Mucosa of rectum (tissue), 2 donors: ENCODE results near the gene HDAC10.

Experiments used
- H3K27ac ChIP-seq, 2 donors: one replicate each; pipeline ENCODE4 v1.7.0; 2013; ENCODE audit warnings: inconsistent platforms in 2 of 2, low read depth in 2 of 2, low read length in 2 of 2
- H3K27me3 ChIP-seq, 2 donors: one replicate each; pipeline ENCODE4 v1.7.0; 2013; ENCODE audit warnings: low read length in 2 of 2; ENCODE audit not compliant: control insufficient read depth in 2 of 2, insufficient read depth in 2 of 2
- H3K36me3 ChIP-seq, 2 donors: one replicate each; pipeline ENCODE4 v1.7.0; 2013; ENCODE audit warnings: low read length in 2 of 2; ENCODE audit not compliant: control insufficient read depth in 2 of 2, insufficient read depth in 2 of 2
- H3K4me1 ChIP-seq, 2 donors: one replicate each; pipeline ENCODE4 v1.7.0; 2013; ENCODE audit warnings: low read length in 2 of 2, mild to moderate bottlenecking in 1 of 2; ENCODE audit not compliant: control insufficient read depth in 2 of 2, insufficient read depth in 2 of 2
- H3K4me3 ChIP-seq, 2 donors: one replicate each; pipeline ENCODE4 v1.7.0; 2013; ENCODE audit warnings: low read length in 2 of 2
- H3K9ac ChIP-seq, 2 donors: one replicate each; pipeline ENCODE4 v1.7.0; 2013; ENCODE audit warnings: low read length in 2 of 2, low read depth in 1 of 2, mild to moderate bottlenecking in 1 of 2
- H3K9me3 ChIP-seq, 2 donors: one replicate each; pipeline ENCODE4 v1.7.0; 2013; ENCODE audit warnings: low read length in 2 of 2; ENCODE audit not compliant: control insufficient read depth in 2 of 2
- donor health status: healthy.
- donor health status: Normal muscosa, but diverticular disease.

HDAC10 gene

GRCh38 chr22:50255607-50256006 is 4.5 kb upstream of the HDAC10 start:
- Histone ChIP-seq H3K9ac (no peak overlapping the region), H3K27me3 (peaks cover 8 to 10% of the 10 kb centered on the region in 2 donors), H3K36me3 (no peaks in the 10 kb centered on the region), H3K27ac (no peak overlapping the region), H3K4me1 (peaks cover 9 to 10% of the 10 kb centered on the region in 2 donors), H3K9me3 (no peaks in the 10 kb centered on the region), H3K4me3 (no peak overlapping the region)

- peaks cover 14 to 15% of the 10 kb centered on the region in 2 donors for H3K4me1 ChIP-seq
- H3K27ac ChIP-seq, result no peak overlapping the region
- no peak overlapping the region for H3K4me3 ChIP-seq
- H3K9ac ChIP-seq, result no peak overlapping the region
- no peaks in the 10 kb centered on the region for H3K9me3 ChIP-seq
- no peaks in the 10 kb centered on the region for H3K36me3 ChIP-seq
- peaks cover 7 to 10% of the 10 kb centered on the region in 2 donors for H3K27me3 ChIP-seq
Measured at GRCh38 chr22:50255099-50255498, 4.0 kb upstream of the HDAC10 start.

GRCh38 chr22:50253941-50254340 is 2.9 kb upstream of the HDAC10 start:
- Histone ChIP-seq H3K27me3 (peaks cover 6 to 7% of the 10 kb centered on the region in 2 donors), H3K4me1 (peaks cover 20 to 23% of the 10 kb centered on the region in 2 donors), H3K4me3 (no peak overlapping the region), H3K36me3 (peaks cover 0 to 3% of the 10 kb centered on the region in 2 donors), H3K27ac (no peak overlapping the region), H3K9ac (no peak overlapping the region), H3K9me3 (no peaks in the 10 kb centered on the region)

- Histone ChIP-seq H3K36me3 (peaks cover 0 to 3% of the 10 kb centered on the region in 2 donors), H3K27ac (no peak overlapping the region), H3K4me1 (peaks cover 20 to 23% of the 10 kb centered on the region in 2 donors), H3K27me3 (peaks cover 2 to 3% of the 10 kb centered on the region in 2 donors), H3K9ac (no peak overlapping the region), H3K9me3 (no peaks in the 10 kb centered on the region), H3K4me3 (no peak overlapping the region)
Measured at GRCh38 chr22:50253046-50253915, 2.2 kb upstream of the HDAC10 start.

GRCh38 chr22:50252082-50253045 is 1.3 kb upstream of the HDAC10 start:
- Histone ChIP-seq H3K4me3 (peak overlapping the region; percentile 79 to 87), H3K9ac (no peak overlapping the region), H3K4me1 (peaks cover 26% of the 10 kb centered on the region in 2 donors), H3K9me3 (no peaks in the 10 kb centered on the region), H3K36me3 (peaks cover 0 to 9% of the 10 kb centered on the region in 2 donors), H3K27ac (peak overlapping the region in 1 of 2 donors; percentile 38), H3K27me3 (peaks cover 0 to 2% of the 10 kb centered on the region in 2 donors)

- H3K9ac ChIP-seq, result peak overlapping the region; percentile 24 to 78
- peak overlapping the region in 1 of 2 donors; percentile 79 for H3K27ac ChIP-seq
- H3K27me3 ChIP-seq, result no peaks in the 10 kb centered on the region
- no peaks in the 10 kb centered on the region for H3K9me3 ChIP-seq
- H3K4me3 ChIP-seq, result peak overlapping the region; percentile 79 to 87
- peaks cover 26% of the 10 kb centered on the region in 2 donors for H3K4me1 ChIP-seq
- H3K36me3 ChIP-seq, result peaks cover 0 to 16% of the 10 kb centered on the region in 2 donors
Measured at GRCh38 chr22:50251477-50252081, 514 bp upstream of the HDAC10 start.

- peak overlapping the region; percentile 79 to 87 for H3K4me3 ChIP-seq
- H3K36me3 ChIP-seq, result peaks cover 6 to 24% of the 10 kb centered on the region in 2 donors
- H3K9ac ChIP-seq, result peak overlapping the region; percentile 78 to 79
- no peaks in the 10 kb centered on the region for H3K27me3 ChIP-seq
- H3K27ac ChIP-seq, result peak overlapping the region in 1 of 2 donors; percentile 79
- no peaks in the 10 kb centered on the region for H3K9me3 ChIP-seq
- peaks cover 34 to 35% of the 10 kb centered on the region in 2 donors for H3K4me1 ChIP-seq
Measured at GRCh38 chr22:50250249-50250554, 863 bp downstream of the HDAC10 start.

GRCh38 chr22:50249341-50250248 is 1.5 kb downstream of the HDAC10 start:
- H3K27me3 ChIP-seq, result no peaks in the 10 kb centered on the region
- H3K4me1 ChIP-seq, result peaks cover 34 to 35% of the 10 kb centered on the region in 2 donors
- no peaks in the 10 kb centered on the region for H3K9me3 ChIP-seq
- no peak overlapping the region for H3K27ac ChIP-seq
- peak overlapping the region; percentile 79 to 87 for H3K4me3 ChIP-seq
- H3K9ac ChIP-seq, result peak overlapping the region; percentile 3 to 78
- peaks cover 6 to 24% of the 10 kb centered on the region in 2 donors for H3K36me3 ChIP-seq
